ENCODE measurements around the gene RAB36. TPM values are rescaled to one million over a fixed set of nuclear protein-coding genes. Genes with fewer than 3 reads are reported as not detected.

RAB36 gene
- total and polyA plus RNA-seq, 12 donors: 4.0 to 13.0 (median 7.2) TPM

- Histone ChIP-seq H3K9me3 (replicated peaks in 1 of 3) (no peaks in the 10 kb centered on the region), H3K27ac (peak overlapping the region in 1 of 5 donors; percentile 30), H3K4me3 (no peak overlapping the region), H3K36me3 (replicated peaks in 1 of 2) (no peaks in the 10 kb centered on the region), H3K4me1 (replicated peaks in 1 of 2) (peaks cover under 1 to 9% of the 10 kb centered on the region in 2 donors), H3K27me3 (no peaks in the 10 kb centered on the region)
- intact Hi-C loops (cut with DNase I): no loop called here
- WGBS, 4 donors: 89 to 97% (median 91%) methylated on average over 4 to 12 of the region's 12 CpGs
- no peak for DNase-seq
- no peak for TF ChIP-seq POLR2A (IDR thresholded peaks at IDR 0.05)
- TF ChIP-seq CTCF (IDR thresholded peaks at IDR 0.05): no peak
Observed at GRCh38 chr22:23104187-23104971, 40.9 kb upstream of the RAB36 start.

- TF ChIP-seq POLR2A (IDR thresholded peaks at IDR 0.05) (no peak), CTCF (IDR thresholded peaks at IDR 0.05) (no peak)
- Histone ChIP-seq H3K4me3 (no peak overlapping the region), H3K27me3 (no peaks in the 10 kb centered on the region), H3K9me3 (replicated peaks in 1 of 3) (no peaks in the 10 kb centered on the region), H3K27ac (peak overlapping the region in 1 of 5 donors; percentile 30), H3K36me3 (replicated peaks in 1 of 2) (no peaks in the 10 kb centered on the region), H3K4me1 (replicated peaks in 1 of 2) (peaks cover 0 to 4% of the 10 kb centered on the region in 2 donors)
- no peak for DNase-seq
- intact Hi-C loops (cut with DNase I): no loop called here
- 86 to 100% (median 94%) methylated on average over 3 to 5 of the region's 5 CpGs for WGBS, 4 donors
Observed at GRCh38 chr22:23105304-23105703, 40.0 kb upstream of the RAB36 start.

- DNase-seq: no peak
- H3K9me3 ChIP-seq (replicated peaks in 1 of 3): no peaks in the 10 kb centered on the region
- peaks cover 0 to 4% of the 10 kb centered on the region in 2 donors for H3K4me1 ChIP-seq (replicated peaks in 1 of 2)
- intact Hi-C loops (cut with DNase I): no loop called here
- 94 to 100% (median 97%) methylated on average over 4 to 5 of the region's 5 CpGs for WGBS, 4 donors
- H3K4me3 ChIP-seq: no peak overlapping the region
- no peak overlapping the region for H3K27ac ChIP-seq
- TF ChIP-seq POLR2A (IDR thresholded peaks at IDR 0.05) (no peak), CTCF (IDR thresholded peaks at IDR 0.05) (no peak)
- H3K27me3 ChIP-seq: no peaks in the 10 kb centered on the region
- H3K36me3 ChIP-seq (replicated peaks in 1 of 2): no peaks in the 10 kb centered on the region
Observed at GRCh38 chr22:23105919-23106318, 39.4 kb upstream of the RAB36 start.

- no peak overlapping the region for H3K27ac ChIP-seq
- WGBS, 4 donors: 86 to 100% (median 91%) methylated on average over 3 to 4 of the region's 4 CpGs
- H3K9me3 ChIP-seq (replicated peaks in 1 of 3): no peaks in the 10 kb centered on the region
- no peak for TF ChIP-seq POLR2A (IDR thresholded peaks at IDR 0.05)
- TF ChIP-seq CTCF (IDR thresholded peaks at IDR 0.05): no peak
- intact Hi-C loops (cut with DNase I): no loop called here
- H3K4me1 ChIP-seq (replicated peaks in 1 of 2): peaks cover 0 to 4% of the 10 kb centered on the region in 2 donors
- H3K27me3 ChIP-seq: no peaks in the 10 kb centered on the region
- no peak for DNase-seq
- no peak overlapping the region for H3K4me3 ChIP-seq
- no peaks in the 10 kb centered on the region for H3K36me3 ChIP-seq (replicated peaks in 1 of 2)
Observed at GRCh38 chr22:23106344-23106743, 38.9 kb upstream of the RAB36 start.

Measured in adrenal gland (tissue), 12 donors.